Nephron (organoid): ENCODE measurements around the gene ZC3H10.

ENCODE experiments used
- H3K27ac Mint-ChIP-seq, 3 experiments: 2 replicates each; pipeline ENCODE4 v1.8.0; 2020; ENCODE audit warnings: mixed read lengths in 3 of 3, mild to moderate bottlenecking in 2 of 3, moderate library complexity in 1 of 3
- H3K27me3 Mint-ChIP-seq: 2 replicates; pipeline ENCODE4 v1.8.0; 2021; ENCODE audit warnings: low read depth, mild to moderate bottlenecking, moderate library complexity, mixed read lengths
- H3K36me3 Mint-ChIP-seq: 2 replicates; pipeline ENCODE4 v1.8.0; 2020; ENCODE audit warnings: low read depth, mixed read lengths
- H3K4me1 Mint-ChIP-seq: 2 replicates; pipeline ENCODE4 v1.8.0; 2020; ENCODE audit warnings: mixed read lengths
- H3K4me3 Mint-ChIP-seq, 3 experiments: 2 replicates each; pipeline ENCODE4 v1.8.0; 2020; ENCODE audit warnings: mild to moderate bottlenecking in 3 of 3, mixed read lengths in 3 of 3, moderate library complexity in 2 of 3
- H3K9me3 Mint-ChIP-seq: 2 replicates; pipeline ENCODE4 v1.8.0; 2020; ENCODE audit warnings: mixed read lengths
- TF ChIP-seq, protein P1 (sequence below), 3 experiments: fragments of 200-600 bp; sonication (generic); IDR thresholded peaks; one replicate each; pipeline ENCODE4 v1.5.0; 2021; ENCODE audit warnings: antibody characterized with exemption in 3 of 3; ENCODE audit not compliant: unreplicated experiment in 3 of 3

Gene ZC3H10

DNA sequence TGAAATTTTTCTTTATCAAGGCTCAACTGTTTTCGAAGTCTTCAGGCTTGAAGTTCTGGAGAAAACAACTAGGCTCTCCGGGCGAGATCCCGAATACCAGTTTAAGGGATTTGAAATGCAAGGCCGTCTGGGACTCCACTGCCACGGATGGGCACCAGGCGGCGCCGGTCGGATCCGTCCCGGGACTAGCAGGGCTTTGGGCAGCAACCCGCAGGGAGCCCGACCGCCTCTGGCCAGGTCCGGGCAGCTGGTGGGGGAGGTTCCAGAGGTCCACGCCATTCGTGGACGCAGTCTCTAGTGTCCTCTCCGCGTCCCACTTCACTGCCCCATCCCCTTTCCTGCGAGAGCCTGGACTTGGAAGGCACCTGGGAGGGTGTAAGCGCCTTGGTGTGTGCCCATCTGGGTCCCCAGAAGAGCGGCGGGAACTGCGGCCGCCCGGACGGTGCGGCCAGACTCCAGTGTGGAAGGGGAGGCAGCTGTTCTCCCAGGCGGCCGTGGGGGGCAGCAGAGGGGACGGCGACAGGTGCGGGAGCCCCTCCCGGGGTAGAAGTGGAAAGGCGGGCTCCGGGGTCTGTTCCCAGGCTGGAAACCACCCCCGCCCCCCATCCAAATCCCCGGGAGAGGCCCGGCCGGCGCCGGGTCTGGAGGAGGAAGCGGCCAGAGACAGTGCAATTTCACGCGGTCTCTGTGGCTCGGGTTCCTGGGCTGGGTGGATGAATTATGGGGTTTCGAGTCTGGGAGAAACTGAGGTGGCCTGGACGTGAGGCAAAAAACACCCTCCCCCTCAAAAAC is 38.9 kb upstream of the ZC3H10 start:
- H3K4me3 Mint-ChIP-seq: peak overlapping the region; percentile 88 to 96 (median 89)
- peak overlapping the region; percentile 85 to 96 (median 94) for H3K27ac Mint-ChIP-seq
- peaks cover 44% of the 10 kb centered on the region for H3K27me3 Mint-ChIP-seq
- TF ChIP-seq, protein P1, sequence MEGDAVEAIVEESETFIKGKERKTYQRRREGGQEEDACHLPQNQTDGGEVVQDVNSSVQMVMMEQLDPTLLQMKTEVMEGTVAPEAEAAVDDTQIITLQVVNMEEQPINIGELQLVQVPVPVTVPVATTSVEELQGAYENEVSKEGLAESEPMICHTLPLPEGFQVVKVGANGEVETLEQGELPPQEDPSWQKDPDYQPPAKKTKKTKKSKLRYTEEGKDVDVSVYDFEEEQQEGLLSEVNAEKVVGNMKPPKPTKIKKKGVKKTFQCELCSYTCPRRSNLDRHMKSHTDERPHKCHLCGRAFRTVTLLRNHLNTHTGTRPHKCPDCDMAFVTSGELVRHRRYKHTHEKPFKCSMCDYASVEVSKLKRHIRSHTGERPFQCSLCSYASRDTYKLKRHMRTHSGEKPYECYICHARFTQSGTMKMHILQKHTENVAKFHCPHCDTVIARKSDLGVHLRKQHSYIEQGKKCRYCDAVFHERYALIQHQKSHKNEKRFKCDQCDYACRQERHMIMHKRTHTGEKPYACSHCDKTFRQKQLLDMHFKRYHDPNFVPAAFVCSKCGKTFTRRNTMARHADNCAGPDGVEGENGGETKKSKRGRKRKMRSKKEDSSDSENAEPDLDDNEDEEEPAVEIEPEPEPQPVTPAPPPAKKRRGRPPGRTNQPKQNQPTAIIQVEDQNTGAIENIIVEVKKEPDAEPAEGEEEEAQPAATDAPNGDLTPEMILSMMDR (IDR thresholded peaks at IDR 0.05; ENCODE audit: unreplicated experiment in 3 of 3): peak; percentile 65 to 75 (median 69)
- no peaks in the 10 kb centered on the region for H3K9me3 Mint-ChIP-seq
- peaks cover 11% of the 10 kb centered on the region for H3K4me1 Mint-ChIP-seq
- no peaks in the 10 kb centered on the region for H3K36me3 Mint-ChIP-seq

DNA sequence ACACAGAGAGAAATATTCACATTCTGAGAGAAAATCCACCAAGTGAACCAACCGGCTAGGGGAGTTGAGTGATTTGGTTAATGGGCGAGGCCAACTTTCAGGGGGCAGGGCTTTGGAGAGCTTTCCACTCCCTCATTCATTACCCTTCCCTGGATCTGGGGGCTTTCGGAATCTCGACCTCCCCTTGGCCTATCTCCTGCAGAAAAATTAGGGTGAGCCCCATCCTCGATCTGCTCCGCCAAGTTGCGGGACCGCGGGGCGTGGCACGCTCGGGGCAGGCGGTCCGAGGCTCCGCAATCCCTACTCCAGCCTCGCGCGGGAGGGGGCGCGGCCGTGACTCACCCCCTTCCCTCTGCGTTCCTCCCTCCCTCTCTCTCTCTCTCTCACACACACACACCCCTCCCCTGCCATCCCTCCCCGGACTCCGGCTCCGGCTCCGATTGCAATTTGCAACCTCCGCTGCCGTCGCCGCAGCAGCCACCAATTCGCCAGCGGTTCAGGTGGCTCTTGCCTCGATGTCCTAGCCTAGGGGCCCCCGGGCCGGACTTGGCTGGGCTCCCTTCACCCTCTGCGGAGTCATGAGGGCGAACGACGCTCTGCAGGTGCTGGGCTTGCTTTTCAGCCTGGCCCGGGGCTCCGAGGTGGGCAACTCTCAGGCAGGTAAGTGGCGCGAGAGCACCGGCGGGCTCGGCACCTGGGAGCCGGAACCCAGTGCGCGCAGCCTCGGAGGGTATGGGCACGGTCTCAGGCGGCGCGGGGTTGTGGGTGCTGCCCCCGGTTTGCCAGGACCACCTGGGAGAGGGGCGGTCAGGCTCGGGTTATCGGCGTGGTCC is 38.1 kb upstream of the ZC3H10 start, which contains the start of gene ERBB3:
Gene ERBB3 (plus strand): TSS at position 443 of the 833 bp plus-strand sequence. CDS start 136 bp downstream, at position 579.
- TF ChIP-seq, protein P1 (IDR thresholded peaks at IDR 0.05; ENCODE audit: unreplicated experiment in 3 of 3): no peak
- Mint-ChIP-seq H3K9me3 (no peaks in the 10 kb centered on the region), H3K27me3 (peaks cover 44% of the 10 kb centered on the region), H3K4me3 (peak within 1 kb of the TSS; percentile 88 to 96 (median 89)), H3K36me3 (peaks cover 4% of the 10 kb centered on the region), H3K27ac (peak within 1 kb of the TSS; percentile 85 to 96 (median 94)), H3K4me1 (peaks cover 13% of the 10 kb centered on the region)

DNA sequence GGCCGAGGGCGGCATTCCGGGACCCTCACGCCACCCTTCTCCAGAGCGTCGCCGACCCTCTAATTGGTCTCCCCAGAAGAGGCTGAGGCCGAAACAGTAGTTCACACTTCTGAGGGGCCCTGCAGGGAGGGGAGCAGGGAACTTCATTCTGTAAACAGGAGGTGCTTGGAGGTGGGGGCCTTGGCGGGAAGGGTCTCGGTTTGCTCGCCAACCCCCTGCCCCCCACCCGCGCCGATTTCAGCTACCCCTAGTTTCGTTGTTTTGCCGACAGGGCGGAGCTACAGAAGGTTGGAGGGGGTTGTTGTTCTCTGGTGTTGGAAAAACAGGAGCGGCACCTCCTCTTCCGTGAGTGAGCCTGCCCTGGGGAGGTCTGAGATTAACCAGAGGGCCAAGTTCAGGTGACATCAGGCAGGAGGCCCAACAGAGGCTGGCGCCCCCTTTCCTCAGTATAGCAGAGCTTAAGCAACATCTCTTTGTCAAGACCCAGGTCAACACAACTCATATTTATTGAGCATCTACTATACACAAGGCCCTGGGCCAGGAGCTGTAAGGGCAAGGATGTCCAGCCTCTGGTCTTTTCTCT is 37.4 kb upstream of the ZC3H10 start:
- Mint-ChIP-seq H3K9me3 (no peaks in the 10 kb centered on the region), H3K4me3 (peak overlapping the region; percentile 88 to 96 (median 89)), H3K4me1 (peaks cover 16% of the 10 kb centered on the region), H3K27me3 (peaks cover 44% of the 10 kb centered on the region), H3K27ac (peak overlapping the region; percentile 85 to 96 (median 85)), H3K36me3 (peaks cover 8% of the 10 kb centered on the region)
- TF ChIP-seq, protein P1 (IDR thresholded peaks at IDR 0.05; ENCODE audit: unreplicated experiment in 3 of 3): no peak

DNA sequence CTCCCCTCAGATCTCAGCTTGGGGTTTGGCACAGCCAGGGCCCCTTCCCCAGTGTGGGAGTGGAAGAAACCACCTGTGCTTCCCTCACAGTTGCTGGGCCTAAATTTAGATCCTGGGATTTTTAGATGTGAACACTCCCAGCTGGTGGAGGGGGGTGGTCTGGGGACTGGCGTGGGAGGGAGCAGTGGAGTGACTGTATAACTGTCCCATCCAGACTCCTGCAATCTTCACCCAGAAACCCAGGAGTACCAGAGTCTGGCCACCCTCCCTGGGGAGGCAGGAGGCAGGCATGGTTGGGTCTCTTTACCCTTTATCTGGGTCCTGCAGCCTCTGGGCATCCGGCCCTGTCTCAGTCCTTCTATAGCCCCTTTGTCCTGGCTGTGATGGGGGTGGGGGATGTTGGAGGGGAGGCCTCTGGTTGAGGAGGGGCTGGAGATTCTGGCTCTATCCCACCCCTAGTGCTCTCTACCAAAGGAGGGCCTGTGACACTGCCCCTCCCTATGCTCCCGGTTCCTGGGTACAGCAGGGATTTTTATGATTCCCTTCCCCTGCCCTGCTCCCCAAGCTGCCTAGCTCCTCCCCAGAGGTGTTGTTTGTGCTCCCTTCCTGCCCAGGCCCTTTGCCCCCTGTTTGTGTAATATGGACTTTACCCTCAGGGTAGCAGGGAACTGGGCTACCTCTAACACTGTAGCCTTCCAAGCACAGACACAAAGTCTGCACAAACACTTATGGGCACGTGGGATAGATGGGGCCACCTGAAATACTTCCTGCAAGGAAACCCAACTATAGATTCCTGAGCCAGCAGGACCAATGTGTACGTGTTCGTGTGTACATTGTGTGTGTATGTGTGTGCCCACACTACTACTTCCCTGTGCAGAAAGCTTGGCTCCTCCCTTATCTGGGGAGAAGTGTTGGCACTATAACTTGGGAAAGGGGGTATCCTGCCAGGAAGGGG is 36.4 kb upstream of the ZC3H10 start:
- H3K4me1 Mint-ChIP-seq: peaks cover 20% of the 10 kb centered on the region
- TF ChIP-seq, protein P1 (IDR thresholded peaks at IDR 0.05; ENCODE audit: unreplicated experiment in 3 of 3): no peak
- peak overlapping the region; percentile 88 to 96 (median 89) for H3K4me3 Mint-ChIP-seq
- peak overlapping the region; percentile 85 to 96 (median 85) for H3K27ac Mint-ChIP-seq
- peaks cover 44% of the 10 kb centered on the region for H3K27me3 Mint-ChIP-seq
- no peaks in the 10 kb centered on the region for H3K9me3 Mint-ChIP-seq
- peaks cover 8% of the 10 kb centered on the region for H3K36me3 Mint-ChIP-seq

DNA sequence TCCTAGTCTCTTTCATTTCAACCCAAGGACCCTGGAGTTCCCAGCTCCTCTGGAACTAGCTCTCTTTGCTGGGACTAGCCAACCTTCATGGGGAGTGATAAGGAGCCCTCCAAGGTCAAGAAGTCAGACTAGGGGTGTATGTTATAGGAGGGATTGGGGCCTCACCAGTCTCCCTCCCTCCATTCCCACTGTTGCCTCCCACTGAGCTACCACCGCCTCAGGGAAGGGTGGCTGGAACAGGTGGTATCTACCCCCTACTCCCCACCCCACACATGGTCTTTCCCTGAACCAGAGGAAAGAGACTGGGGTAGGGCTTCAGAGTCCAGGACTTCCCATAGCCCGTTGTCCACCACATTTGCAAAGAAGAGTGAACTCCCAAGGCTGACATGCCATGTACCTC is 35.7 kb upstream of the ZC3H10 start:
- Mint-ChIP-seq H3K9me3 (no peaks in the 10 kb centered on the region), H3K36me3 (peaks cover 8% of the 10 kb centered on the region), H3K27me3 (peaks cover 41% of the 10 kb centered on the region), H3K4me3 (peak overlapping the region; percentile 88 to 96 (median 89)), H3K27ac (peak overlapping the region; percentile 85 to 96 (median 85)), H3K4me1 (peaks cover 20% of the 10 kb centered on the region)
- TF ChIP-seq, protein P1 (IDR thresholded peaks at IDR 0.05; ENCODE audit: unreplicated experiment in 3 of 3): no peak
